ENCODE measurements around the gene ORC4.

The ORC4 gene

DNA sequence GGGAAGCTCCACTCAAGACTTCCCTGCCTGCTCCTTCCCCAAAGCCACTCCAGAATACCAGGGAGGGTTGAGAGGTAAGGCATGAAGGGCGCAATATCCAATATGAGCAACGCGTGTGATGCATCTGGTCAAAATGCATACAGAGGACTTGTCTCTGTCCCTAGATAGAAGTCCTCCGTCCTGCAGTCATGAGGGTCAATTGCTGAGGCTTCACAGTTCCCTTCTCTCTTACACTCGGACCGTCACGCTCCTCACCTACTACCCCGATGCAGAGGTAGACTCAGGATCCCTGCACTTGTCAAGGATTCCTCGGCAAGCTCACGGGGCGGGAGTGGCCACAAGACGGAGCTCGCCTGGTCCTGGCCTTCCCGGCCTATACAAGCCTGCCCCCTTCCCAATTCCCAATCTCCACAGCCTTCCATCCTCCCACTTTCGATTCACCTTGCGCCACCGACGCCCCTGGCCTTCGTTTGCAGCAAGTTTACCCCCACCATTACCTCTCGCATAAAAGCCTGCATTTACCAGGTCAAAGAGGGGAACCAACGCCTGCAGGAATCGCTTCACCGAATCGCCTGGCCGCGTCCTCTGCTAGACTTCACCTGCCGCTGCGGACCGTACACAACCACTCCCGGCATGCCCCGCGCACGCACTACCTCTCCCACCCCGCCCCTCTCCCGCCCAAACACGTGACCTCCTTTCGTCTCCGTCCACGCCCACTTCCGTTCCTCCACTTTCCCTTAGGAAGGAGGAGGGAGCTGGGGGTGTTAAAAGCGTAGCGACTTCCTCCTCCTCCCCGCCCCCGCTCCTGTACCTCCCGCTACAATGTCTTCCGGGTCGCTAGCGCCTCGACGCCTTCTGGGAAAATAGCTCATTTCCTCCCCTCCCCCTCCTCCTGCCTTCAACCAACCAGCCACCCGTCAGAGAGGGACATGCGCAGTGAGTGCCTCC lies at the start of gene ORC4:
ORC4 (minus strand) TSS at position 627 of the 948 bp plus-strand sequence. CDS start 44,779 bp downstream, outside the sequence.
- Mint-ChIP-seq H3K4me1 (ENCODE audit: low read depth) (peaks cover 59% of the 10 kb centered on the region), H3K4me3 (peak within 1 kb of the TSS; percentile 99), H3K9me3 (no peaks in the 10 kb centered on the region), H3K27ac (peak within 1 kb of the TSS; percentile 97), H3K27me3 (no peaks in the 10 kb centered on the region), H3K36me3 (ENCODE audit: low read depth) (peaks cover 33% of the 10 kb centered on the region)
- DNase-seq = peak; percentile 93

DNA sequence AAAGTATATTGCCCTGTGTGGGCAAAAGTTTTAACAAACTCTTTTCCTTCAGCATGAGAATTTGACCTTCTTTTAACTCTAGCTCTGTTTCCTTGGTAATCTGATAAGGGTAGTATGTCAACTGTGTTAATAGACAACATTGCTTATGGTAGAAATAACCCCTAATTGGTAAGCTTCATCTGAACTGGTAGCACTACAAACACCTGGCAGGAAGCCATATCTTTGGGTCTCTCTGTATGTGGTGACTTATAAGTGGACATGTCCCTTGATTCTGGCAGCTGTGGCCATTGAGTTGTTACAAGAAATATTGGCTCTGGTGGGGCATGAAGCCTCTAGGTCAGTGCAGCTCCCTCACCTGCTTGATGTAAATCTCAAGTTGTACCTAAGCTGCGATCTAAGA lies 47.3 kb upstream of the ORC4 start:
- Mint-ChIP-seq H3K4me3 (no peak overlapping the region), H3K4me1 (ENCODE audit: low read depth) (peaks cover 5% of the 10 kb centered on the region), H3K27me3 (no peaks in the 10 kb centered on the region), H3K36me3 (ENCODE audit: low read depth) (peaks cover 8% of the 10 kb centered on the region), H3K9me3 (no peaks in the 10 kb centered on the region), H3K27ac (no peak overlapping the region)
- DNase-seq = no peak

DNA sequence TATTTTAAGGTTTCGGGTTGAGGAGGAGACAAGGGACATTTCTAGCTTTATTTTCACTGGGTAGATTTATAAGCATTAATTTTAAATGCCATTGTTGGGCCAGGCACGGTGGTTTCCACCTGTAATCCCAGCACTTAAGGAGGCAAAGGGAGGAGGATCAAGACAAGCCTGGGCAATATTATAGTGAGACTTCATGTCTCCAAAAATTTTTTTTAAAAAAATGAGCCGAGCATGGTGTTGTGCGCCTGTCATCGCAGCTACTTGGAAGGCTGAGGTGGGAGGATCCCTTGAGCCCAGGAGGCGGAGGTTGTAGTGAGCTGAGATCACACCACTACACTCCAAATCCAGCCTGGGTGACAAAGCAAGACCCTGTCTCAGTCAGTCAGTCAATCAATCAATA lies 45.4 kb upstream of the ORC4 start:
- Mint-ChIP-seq H3K27ac (no peak overlapping the region), H3K4me1 (ENCODE audit: low read depth) (peaks cover 5% of the 10 kb centered on the region), H3K9me3 (no peaks in the 10 kb centered on the region), H3K4me3 (no peak overlapping the region), H3K36me3 (ENCODE audit: low read depth) (peaks cover 5% of the 10 kb centered on the region), H3K27me3 (no peaks in the 10 kb centered on the region)
- no peak for DNase-seq

DNA sequence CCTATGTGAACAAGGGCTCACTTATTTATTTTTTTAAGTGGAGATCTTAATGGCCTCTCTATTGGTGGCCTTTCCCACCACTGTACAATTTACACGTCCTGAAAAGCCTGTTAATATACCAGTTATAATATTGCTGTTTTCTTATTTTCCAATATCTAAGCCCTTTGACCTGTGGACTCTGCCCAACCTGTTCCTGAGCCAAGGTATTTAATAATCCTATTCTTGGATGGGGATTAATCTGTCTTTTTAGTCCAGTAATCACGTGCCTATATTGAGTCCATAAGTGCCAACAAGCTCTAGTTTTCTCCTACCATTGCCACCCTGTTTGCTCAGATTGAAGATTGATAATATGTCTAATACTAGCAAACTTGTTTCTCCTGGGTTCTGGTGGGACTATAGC lies 43.1 kb upstream of the ORC4 start:
- Mint-ChIP-seq H3K27me3 (no peaks in the 10 kb centered on the region), H3K4me1 (ENCODE audit: low read depth) (peaks cover 3% of the 10 kb centered on the region), H3K9me3 (no peaks in the 10 kb centered on the region), H3K4me3 (no peak overlapping the region), H3K27ac (no peak overlapping the region), H3K36me3 (ENCODE audit: low read depth) (peaks cover 6% of the 10 kb centered on the region)
- no peak for DNase-seq

DNA sequence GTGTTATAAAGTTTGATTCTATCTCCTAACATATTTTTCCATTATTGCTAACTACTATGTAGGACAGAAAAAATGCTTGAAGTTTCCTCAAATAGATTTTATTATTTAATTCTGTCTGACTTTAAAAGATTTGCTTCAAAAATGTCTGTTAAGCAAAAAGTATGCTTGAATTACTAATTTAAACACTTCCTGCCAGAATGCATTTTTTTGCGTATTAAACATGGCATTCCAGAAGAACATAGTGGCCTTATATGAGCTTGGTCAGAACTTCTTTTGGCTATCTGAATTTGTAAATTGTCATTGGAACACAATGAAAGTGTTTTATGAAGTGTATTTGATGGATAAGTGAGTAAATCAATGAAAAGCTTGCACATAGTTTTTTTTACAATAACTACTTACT lies 38.1 kb upstream of the ORC4 start:
- H3K36me3 Mint-ChIP-seq (ENCODE audit: low read depth) = peaks cover 9% of the 10 kb centered on the region
- no peak for DNase-seq

DNA sequence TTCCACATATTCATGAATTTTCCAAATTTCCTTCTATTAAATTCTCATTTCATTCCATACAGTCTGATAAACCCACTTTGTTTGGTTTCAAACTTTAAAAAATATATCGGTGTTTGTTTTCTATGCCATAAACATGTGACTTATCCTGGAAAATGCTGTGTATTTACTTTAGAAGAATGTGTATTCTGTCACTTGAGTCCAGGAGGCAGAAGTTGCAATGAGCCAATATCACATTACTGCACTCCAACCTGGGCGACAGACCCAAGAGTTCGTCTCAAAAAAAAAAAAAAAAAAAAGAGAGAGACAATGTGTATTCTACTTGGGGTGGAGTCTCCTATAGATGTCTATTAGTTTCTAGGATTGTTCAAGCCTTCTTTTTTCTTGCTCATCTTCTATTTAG lies 32.1 kb upstream of the ORC4 start:
- Mint-ChIP-seq H3K36me3 (ENCODE audit: low read depth) (peaks cover 14% of the 10 kb centered on the region), H3K9me3 (peaks cover 3% of the 10 kb centered on the region), H3K4me3 (no peak overlapping the region), H3K27ac (no peak overlapping the region), H3K4me1 (ENCODE audit: low read depth) (peaks cover 27% of the 10 kb centered on the region), H3K27me3 (no peaks in the 10 kb centered on the region)
- no peak for DNase-seq

More for the DNA sequence above, 38.1 kb upstream of the ORC4 start:
- Mint-ChIP-seq H3K9me3 (no peaks in the 10 kb centered on the region), H3K4me1 (ENCODE audit: low read depth) (no peaks in the 10 kb centered on the region), H3K27me3 (no peaks in the 10 kb centered on the region), H3K4me3 (no peak overlapping the region), H3K27ac (no peak overlapping the region)

DNA sequence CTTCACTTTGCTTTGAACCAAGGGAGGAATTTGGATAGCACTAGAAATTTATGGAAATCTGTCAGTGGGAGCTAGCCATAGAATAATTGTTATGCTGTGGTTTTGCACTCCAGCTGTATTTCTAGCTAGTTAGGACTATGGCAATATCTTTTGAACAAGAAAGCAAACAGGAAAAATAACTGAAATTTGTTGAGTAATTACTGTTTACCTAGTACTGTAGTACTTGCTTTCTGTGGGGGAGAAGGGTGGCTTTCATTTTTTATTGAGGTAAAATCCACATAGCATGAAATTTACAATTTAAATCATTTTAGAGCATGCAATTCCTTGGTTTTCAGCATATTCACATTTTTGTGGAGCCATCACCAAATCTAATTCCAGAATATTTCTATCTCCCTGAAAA lies 28.7 kb upstream of the ORC4 start:
- no peak for DNase-seq
- peaks cover 42% of the 10 kb centered on the region for H3K4me1 Mint-ChIP-seq (ENCODE audit: low read depth)
- H3K9me3 Mint-ChIP-seq = peaks cover 3% of the 10 kb centered on the region
- no peak overlapping the region for H3K27ac Mint-ChIP-seq
- H3K36me3 Mint-ChIP-seq (ENCODE audit: low read depth) = peaks cover 8% of the 10 kb centered on the region
- H3K4me3 Mint-ChIP-seq = no peak overlapping the region
- no peaks in the 10 kb centered on the region for H3K27me3 Mint-ChIP-seq

DNA sequence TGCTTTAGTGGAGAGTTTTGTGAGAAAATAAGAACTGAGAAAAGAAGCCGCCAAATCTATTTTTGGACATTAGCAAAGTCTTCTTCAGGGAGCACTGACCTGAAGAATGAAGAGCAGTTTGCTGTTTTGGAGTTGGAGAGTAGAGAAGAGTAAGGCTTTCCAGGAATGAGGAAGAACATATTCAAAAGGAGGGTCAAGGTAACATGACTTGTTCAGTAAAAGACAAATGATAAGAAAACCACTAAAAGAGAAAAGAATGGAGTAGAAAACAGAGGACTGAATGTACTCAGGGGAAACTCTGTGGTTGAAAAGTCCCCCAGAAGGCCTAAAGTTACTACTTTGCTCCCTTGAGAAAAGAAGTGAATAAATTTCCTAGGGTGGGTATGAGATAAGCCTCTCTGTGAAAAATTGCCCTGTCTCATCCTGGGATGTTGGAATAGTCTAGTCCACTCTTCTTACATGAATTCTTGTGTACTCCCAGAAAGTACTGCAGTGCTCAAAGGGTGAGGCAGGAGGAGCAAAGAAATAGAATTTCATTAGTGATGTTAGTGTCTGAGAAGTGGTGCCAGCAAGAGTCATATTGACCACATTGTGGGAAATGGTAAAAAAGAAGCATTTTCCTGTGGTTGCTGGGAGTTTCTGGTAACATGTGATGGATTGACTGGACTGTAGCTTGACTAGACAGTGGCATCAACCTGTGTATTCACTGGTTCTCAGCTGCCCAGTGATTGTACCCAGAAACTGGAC lies 28.1 kb upstream of the ORC4 start:
- H3K27ac Mint-ChIP-seq = peak overlapping the region; percentile 37
- H3K9me3 Mint-ChIP-seq = peaks cover 3% of the 10 kb centered on the region
- H3K36me3 Mint-ChIP-seq (ENCODE audit: low read depth) = peaks cover 8% of the 10 kb centered on the region
- peaks cover 42% of the 10 kb centered on the region for H3K4me1 Mint-ChIP-seq (ENCODE audit: low read depth)
- H3K27me3 Mint-ChIP-seq = no peaks in the 10 kb centered on the region
- DNase-seq = no peak
- no peak overlapping the region for H3K4me3 Mint-ChIP-seq

DNA sequence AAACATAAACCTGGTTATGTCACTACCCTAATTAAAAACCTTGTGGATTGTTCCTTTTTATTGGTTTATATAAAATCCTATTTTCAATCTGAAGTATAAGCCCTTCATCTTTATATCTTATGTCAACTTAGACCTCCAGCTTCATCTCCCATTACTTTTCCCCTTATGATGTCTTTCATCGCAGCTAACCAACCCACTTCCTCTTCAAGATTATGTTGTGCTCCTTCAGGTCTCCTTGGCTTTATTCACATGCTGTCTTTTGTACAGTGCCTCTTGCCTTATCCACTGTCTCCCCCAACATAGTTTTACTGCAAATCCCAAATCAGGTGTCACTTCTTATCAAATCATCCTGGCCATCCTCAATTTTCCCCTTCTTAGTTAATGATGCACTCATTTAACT lies 26.3 kb upstream of the ORC4 start:
- no peak for DNase-seq
- Mint-ChIP-seq H3K27ac (no peak overlapping the region), H3K4me3 (no peak overlapping the region), H3K9me3 (no peaks in the 10 kb centered on the region), H3K27me3 (no peaks in the 10 kb centered on the region), H3K4me1 (ENCODE audit: low read depth) (peaks cover 40% of the 10 kb centered on the region), H3K36me3 (ENCODE audit: low read depth) (no peaks in the 10 kb centered on the region)

DNA sequence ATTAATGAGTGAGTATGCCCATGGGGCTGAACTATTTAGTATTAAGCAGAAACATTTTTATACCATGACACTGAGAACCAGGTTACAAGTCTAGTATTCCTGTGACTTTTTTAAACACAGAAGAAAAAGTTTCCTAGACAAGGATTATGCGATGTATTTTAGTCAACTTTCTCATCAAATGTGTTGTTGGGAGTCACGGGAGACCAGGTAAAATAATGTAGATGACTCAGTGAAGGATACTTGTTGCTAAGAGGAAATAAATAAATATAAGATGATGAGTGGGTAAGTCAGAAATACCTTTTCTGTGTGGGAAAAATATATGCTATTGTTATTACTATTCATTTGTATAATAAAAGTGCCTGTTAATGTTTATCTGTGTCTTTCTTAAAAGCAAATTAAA lies 23.8 kb upstream of the ORC4 start:
- H3K27ac Mint-ChIP-seq = no peak overlapping the region
- H3K4me1 Mint-ChIP-seq (ENCODE audit: low read depth) = peaks cover 27% of the 10 kb centered on the region
- H3K9me3 Mint-ChIP-seq = no peaks in the 10 kb centered on the region
- no peaks in the 10 kb centered on the region for H3K27me3 Mint-ChIP-seq
- no peak overlapping the region for H3K4me3 Mint-ChIP-seq
- peaks cover 6% of the 10 kb centered on the region for H3K36me3 Mint-ChIP-seq (ENCODE audit: low read depth)
- DNase-seq = no peak

DNA sequence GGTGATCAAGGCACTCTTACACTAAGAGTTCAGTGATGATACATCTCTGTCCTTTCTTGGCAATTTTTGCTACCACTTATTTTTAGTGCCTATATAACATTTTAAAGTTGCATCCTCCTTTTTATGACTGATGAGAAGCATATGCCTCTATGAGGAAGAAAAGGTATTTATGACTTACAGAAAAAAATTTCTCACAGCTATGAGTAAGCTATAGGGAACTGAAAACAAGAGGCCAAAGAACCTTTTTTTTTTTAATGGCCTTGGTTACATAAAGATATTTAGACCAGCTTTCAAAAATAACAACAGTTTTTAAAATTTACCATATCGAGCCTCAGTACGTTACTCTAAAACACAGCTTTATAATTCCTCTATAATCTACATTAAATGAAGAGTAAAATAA lies 21.7 kb upstream of the ORC4 start:
- H3K4me3 Mint-ChIP-seq = no peak overlapping the region
- DNase-seq = no peak
- H3K9me3 Mint-ChIP-seq = no peaks in the 10 kb centered on the region
- peaks cover 13% of the 10 kb centered on the region for H3K4me1 Mint-ChIP-seq (ENCODE audit: low read depth)
- peaks cover 6% of the 10 kb centered on the region for H3K36me3 Mint-ChIP-seq (ENCODE audit: low read depth)
- no peak overlapping the region for H3K27ac Mint-ChIP-seq
- no peaks in the 10 kb centered on the region for H3K27me3 Mint-ChIP-seq

DNA sequence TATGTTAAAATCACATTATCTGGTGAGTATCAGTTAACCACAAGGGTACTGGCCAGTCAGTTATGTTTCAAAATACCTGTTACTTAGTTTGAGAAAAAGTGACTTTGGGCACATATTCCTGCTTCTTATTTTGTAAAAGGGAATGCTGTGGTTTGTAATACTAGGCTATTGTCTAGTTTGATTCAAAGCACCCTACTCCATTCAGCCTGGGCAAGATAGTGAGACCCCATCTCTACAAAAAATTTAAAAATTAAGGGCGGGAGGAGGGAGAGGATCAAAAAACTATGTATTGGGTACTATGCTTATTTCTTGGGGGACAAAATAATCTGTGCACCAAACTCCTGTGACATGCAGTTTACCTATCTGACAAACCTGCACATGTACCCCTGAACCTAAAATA lies 19.2 kb upstream of the ORC4 start:
- no peak overlapping the region for H3K27ac Mint-ChIP-seq
- no peak for DNase-seq
- H3K4me3 Mint-ChIP-seq = no peak overlapping the region
- H3K27me3 Mint-ChIP-seq = no peaks in the 10 kb centered on the region
- peaks cover 1% of the 10 kb centered on the region for H3K4me1 Mint-ChIP-seq (ENCODE audit: low read depth)
- H3K9me3 Mint-ChIP-seq = no peaks in the 10 kb centered on the region
- H3K36me3 Mint-ChIP-seq (ENCODE audit: low read depth) = peaks cover 6% of the 10 kb centered on the region

DNA sequence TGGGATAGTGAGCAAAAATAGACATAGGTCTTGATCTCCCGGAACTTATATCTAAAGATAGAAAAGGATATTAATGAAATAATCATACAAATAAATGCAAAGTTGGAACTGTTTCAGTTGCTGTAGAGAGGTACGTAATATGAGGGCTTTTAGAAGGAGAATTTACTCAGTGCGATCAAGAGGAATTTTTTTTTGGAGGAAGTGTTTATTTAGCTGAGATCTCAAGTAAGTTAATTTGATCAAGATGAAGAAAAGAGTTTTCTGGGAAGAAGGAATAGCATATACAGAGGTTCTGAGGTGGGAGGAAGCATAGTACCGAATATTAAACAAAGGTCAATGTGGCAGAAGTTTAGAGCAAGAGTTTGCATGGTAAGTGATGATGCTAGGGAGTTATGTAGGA lies 11.7 kb upstream of the ORC4 start:
- Mint-ChIP-seq H3K27ac (no peak overlapping the region), H3K27me3 (no peaks in the 10 kb centered on the region), H3K9me3 (no peaks in the 10 kb centered on the region), H3K36me3 (ENCODE audit: low read depth) (no peaks in the 10 kb centered on the region), H3K4me1 (ENCODE audit: low read depth) (peaks cover 10% of the 10 kb centered on the region), H3K4me3 (no peak overlapping the region)
- no peak for DNase-seq

DNA sequence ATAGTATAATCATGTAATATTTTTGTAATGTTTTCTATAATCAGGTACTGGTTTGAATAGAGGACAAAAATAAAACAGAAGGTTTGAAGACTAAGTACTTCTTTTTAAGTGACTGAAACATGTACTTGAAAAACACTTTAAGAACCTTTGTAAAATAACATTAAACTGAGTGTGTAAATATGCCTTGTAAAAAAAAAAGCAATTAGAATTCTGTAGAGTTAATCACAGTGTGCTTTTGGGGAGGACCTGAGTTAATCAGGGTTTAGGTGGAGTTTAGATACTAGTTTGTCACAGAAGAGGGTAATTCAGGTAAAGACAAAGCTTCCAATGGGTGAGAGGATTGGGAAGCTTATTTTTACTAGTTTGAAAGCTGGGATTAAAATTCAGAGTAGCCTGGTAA lies 10.6 kb upstream of the ORC4 start:
- Mint-ChIP-seq H3K4me1 (ENCODE audit: low read depth) (peaks cover 14% of the 10 kb centered on the region), H3K27ac (no peak overlapping the region), H3K36me3 (ENCODE audit: low read depth) (peaks cover 3% of the 10 kb centered on the region), H3K4me3 (no peak overlapping the region), H3K27me3 (no peaks in the 10 kb centered on the region), H3K9me3 (no peaks in the 10 kb centered on the region)
- no peak for DNase-seq

DNA sequence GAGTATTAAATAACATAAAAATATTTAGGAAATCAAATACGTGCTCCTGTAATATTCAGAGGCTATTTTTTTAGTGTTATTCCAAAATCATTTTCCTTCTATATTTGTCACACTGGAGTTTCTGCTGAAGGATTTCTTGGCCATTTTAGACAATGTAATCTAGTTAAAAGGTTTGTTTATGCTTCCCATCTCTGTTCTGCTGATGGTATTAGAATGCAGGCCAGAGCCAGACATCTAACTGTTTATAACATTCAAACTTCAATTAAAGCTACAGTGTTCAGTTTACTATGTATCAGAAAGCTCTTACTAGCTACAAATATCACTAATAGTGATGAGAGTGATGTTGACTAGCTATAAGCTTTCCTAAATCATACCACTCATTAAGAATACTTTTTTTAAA lies 8.2 kb upstream of the ORC4 start:
- peaks cover 11% of the 10 kb centered on the region for H3K36me3 Mint-ChIP-seq (ENCODE audit: low read depth)
- H3K27ac Mint-ChIP-seq = no peak overlapping the region
- H3K9me3 Mint-ChIP-seq = no peaks in the 10 kb centered on the region
- no peaks in the 10 kb centered on the region for H3K27me3 Mint-ChIP-seq
- no peak for DNase-seq
- no peak overlapping the region for H3K4me3 Mint-ChIP-seq
- H3K4me1 Mint-ChIP-seq (ENCODE audit: low read depth) = peaks cover 30% of the 10 kb centered on the region
